ENCODE results near the gene VN1R5. TPM values are rescaled to one million over a fixed set of nuclear protein-coding genes. Genes with fewer than 3 reads are reported as not detected.

The VN1R5 gene
- total RNA-seq, 1 donor from 2014 or later: not detected

GRCh38 chr1:247270003-247270402 lies 14.1 kb downstream of the VN1R5 start:
- no peak for TF ChIP-seq POLR2A (IDR thresholded peaks at IDR 0.05)
- no peak for TF ChIP-seq POLR2AphosphoS5 (IDR thresholded peaks at IDR 0.05; ENCODE audit: insufficient read depth in 1 of 2, low read depth in 1 of 2)
- no peak for TF ChIP-seq CTCF (IDR thresholded peaks at IDR 0.05)
- intact Hi-C loops (cut with DNase I): loop anchor here (10.0 kb wide), 1 partner anchor 1365 kb away; the partner anchor contains the start of gene OR2T11
- Histone ChIP-seq H3K4me1 (no peaks in the 10 kb centered on the region), H3K9me3 (no peaks in the 10 kb centered on the region), H3K4me3 (no peak overlapping the region), H3K27me3 (no peaks in the 10 kb centered on the region), H3K27ac (no peak overlapping the region), H3K36me3 (no peaks in the 10 kb centered on the region)
- DNase-seq (ENCODE audit: extremely low spot score in 2 of 2): no peak

- H3K9me3 ChIP-seq: no peaks in the 10 kb centered on the region
- intact Hi-C loops (cut with DNase I): loop anchor here (10.0 kb wide), 1 partner anchor 1362 kb away; the partner anchor contains the start of gene OR2T11
Observed at GRCh38 chr1:247273013-247273412, 17.1 kb downstream of the VN1R5 start.

GRCh38 chr1:247274605-247275256 lies 18.9 kb downstream of the VN1R5 start:
- TF ChIP-seq POLR2A (IDR thresholded peaks at IDR 0.05) (no peak), CTCF (IDR thresholded peaks at IDR 0.05) (no peak), POLR2AphosphoS5 (IDR thresholded peaks at IDR 0.05; ENCODE audit: insufficient read depth in 1 of 2, low read depth in 1 of 2) (no peak)
- intact Hi-C loops (cut with DNase I): loop anchor here (10.0 kb wide), 1 partner anchor 1360 kb away; the partner anchor contains the start of gene OR2T11
- Histone ChIP-seq H3K4me1 (no peaks in the 10 kb centered on the region), H3K36me3 (no peaks in the 10 kb centered on the region), H3K27ac (no peak overlapping the region), H3K9me3 (no peaks in the 10 kb centered on the region), H3K4me3 (no peak overlapping the region), H3K27me3 (no peaks in the 10 kb centered on the region)
- no peak for DNase-seq (ENCODE audit: extremely low spot score in 2 of 2)

More at GRCh38 chr1:247273013-247273412, 17.1 kb downstream of the VN1R5 start:
- TF ChIP-seq POLR2A (IDR thresholded peaks at IDR 0.05) (no peak), POLR2AphosphoS5 (IDR thresholded peaks at IDR 0.05; ENCODE audit: insufficient read depth in 1 of 2, low read depth in 1 of 2) (no peak), CTCF (IDR thresholded peaks at IDR 0.05) (no peak)
- no peak for DNase-seq (ENCODE audit: extremely low spot score in 2 of 2)
- Histone ChIP-seq H3K27ac (no peak overlapping the region), H3K27me3 (no peaks in the 10 kb centered on the region), H3K4me3 (no peak overlapping the region), H3K4me1 (no peaks in the 10 kb centered on the region), H3K36me3 (no peaks in the 10 kb centered on the region)

- TF ChIP-seq POLR2AphosphoS5 (IDR thresholded peaks at IDR 0.05; ENCODE audit: insufficient read depth in 1 of 2, low read depth in 1 of 2) (no peak), POLR2A (IDR thresholded peaks at IDR 0.05) (no peak), CTCF (IDR thresholded peaks at IDR 0.05) (no peak)
- Histone ChIP-seq H3K27me3 (no peaks in the 10 kb centered on the region), H3K4me3 (no peak overlapping the region), H3K27ac (no peak overlapping the region), H3K4me1 (no peaks in the 10 kb centered on the region), H3K36me3 (no peaks in the 10 kb centered on the region), H3K9me3 (no peaks in the 10 kb centered on the region)
- peak in 1 of 2 donors; percentile 32 for DNase-seq (ENCODE audit: extremely low spot score in 2 of 2)
- intact Hi-C loops (cut with DNase I): loop anchor here (10.0 kb wide), 1 partner anchor 1358 kb away; the partner anchor contains the start of gene OR2T11
Observed at GRCh38 chr1:247277191-247277590, 21.3 kb downstream of the VN1R5 start.

- Histone ChIP-seq H3K27me3 (no peaks in the 10 kb centered on the region), H3K9me3 (no peaks in the 10 kb centered on the region), H3K4me1 (no peaks in the 10 kb centered on the region), H3K36me3 (no peaks in the 10 kb centered on the region), H3K27ac (no peak overlapping the region), H3K4me3 (no peak overlapping the region)
- DNase-seq (ENCODE audit: extremely low spot score in 2 of 2): peak in 1 of 2 donors; percentile 77
- intact Hi-C loops (cut with DNase I): no loop called here
- no peak for TF ChIP-seq CTCF (IDR thresholded peaks at IDR 0.05)
- no peak for TF ChIP-seq POLR2AphosphoS5 (IDR thresholded peaks at IDR 0.05; ENCODE audit: insufficient read depth in 1 of 2, low read depth in 1 of 2)
- no peak for TF ChIP-seq POLR2A (IDR thresholded peaks at IDR 0.05)
Observed at GRCh38 chr1:247281001-247281574, 25.2 kb downstream of the VN1R5 start.
